Measurements from ENCODE around the gene FSCN2.

DNA sequence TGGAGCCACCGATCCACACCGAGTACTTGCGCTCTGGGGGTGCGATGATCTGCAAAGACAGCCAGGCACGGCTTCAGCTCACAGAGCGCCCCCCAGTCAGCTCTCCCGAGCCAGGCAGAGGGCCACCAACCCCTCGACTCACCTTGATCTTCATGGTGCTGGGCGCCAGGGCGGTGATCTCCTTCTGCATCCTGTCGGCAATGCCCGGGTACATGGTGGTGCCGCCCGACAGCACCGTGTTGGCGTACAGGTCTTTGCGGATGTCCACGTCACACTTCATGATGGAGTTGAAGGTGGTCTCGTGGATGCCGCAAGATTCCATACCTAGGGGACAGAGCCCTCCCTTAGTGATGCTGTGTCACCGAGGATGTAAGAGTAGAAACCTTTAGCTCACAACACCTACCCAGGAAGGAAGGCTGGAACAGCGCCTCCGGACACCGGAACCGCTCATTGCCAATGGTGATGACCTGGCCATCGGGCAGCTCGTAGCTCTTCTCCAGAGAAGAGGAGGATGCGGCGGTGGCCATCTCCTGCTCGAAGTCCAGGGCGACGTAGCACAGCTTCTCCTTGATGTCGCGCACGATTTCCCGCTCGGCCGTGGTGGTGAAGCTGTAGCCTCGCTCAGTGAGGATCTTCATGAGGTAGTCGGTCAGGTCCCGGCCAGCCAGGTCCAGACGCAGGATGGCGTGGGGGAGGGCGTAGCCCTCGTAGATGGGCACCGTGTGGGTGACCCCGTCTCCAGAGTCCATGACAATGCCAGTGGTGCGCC is 17.2 kb upstream of the FSCN2 start:
- TF ChIP-seq POLR2A (IDR thresholded peaks at IDR 0.05), result no peak
- TF ChIP-seq, protein P1, sequence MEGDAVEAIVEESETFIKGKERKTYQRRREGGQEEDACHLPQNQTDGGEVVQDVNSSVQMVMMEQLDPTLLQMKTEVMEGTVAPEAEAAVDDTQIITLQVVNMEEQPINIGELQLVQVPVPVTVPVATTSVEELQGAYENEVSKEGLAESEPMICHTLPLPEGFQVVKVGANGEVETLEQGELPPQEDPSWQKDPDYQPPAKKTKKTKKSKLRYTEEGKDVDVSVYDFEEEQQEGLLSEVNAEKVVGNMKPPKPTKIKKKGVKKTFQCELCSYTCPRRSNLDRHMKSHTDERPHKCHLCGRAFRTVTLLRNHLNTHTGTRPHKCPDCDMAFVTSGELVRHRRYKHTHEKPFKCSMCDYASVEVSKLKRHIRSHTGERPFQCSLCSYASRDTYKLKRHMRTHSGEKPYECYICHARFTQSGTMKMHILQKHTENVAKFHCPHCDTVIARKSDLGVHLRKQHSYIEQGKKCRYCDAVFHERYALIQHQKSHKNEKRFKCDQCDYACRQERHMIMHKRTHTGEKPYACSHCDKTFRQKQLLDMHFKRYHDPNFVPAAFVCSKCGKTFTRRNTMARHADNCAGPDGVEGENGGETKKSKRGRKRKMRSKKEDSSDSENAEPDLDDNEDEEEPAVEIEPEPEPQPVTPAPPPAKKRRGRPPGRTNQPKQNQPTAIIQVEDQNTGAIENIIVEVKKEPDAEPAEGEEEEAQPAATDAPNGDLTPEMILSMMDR (IDR thresholded peaks at IDR 0.05), result no peak
